Astrocyte of the spinal cord (primary cell): ENCODE results near the gene CTAGE9.

Experiments
- DNase-seq: peaks from one replicate; pipeline ENCODE4 v3.0.0; 2011; ENCODE audit warnings: low read depth, low spot score
- H3K4me3 ChIP-seq: 2 replicates; pipeline ENCODE4 v1.5.1; 2011; ENCODE audit warnings: low read depth, mild to moderate bottlenecking, low read length, moderate library complexity
- CTCF ChIP-seq: IDR thresholded peaks from 2 replicates; pipeline ENCODE4 v1.5.1; 2012; ENCODE audit warnings: low read depth, mild to moderate bottlenecking, low read length, inconsistent platforms
- in situ Hi-C: cut with HindIII; loops from 2 replicates; pipeline ENCODE4 v1.10.0; 2017; ENCODE audit warnings: low sequenced_read_pairs

The CTAGE9 gene

GRCh38 chr6:131680868-131681267, 29.9 kb downstream of the CTAGE9 start:
- TF ChIP-seq CTCF: no peak
- no peak for DNase-seq
- in situ Hi-C loops: no loop called here
- no peak overlapping the region for H3K4me3 ChIP-seq

GRCh38 chr6:131678442-131678841, 32.4 kb downstream of the CTAGE9 start:
- no peak for DNase-seq
- H3K4me3 ChIP-seq: no peak overlapping the region
- no peak for TF ChIP-seq CTCF
- in situ Hi-C loops: no loop called here

- no peak for TF ChIP-seq CTCF
- no peak overlapping the region for H3K4me3 ChIP-seq
- DNase-seq: no peak
- in situ Hi-C loops: no loop called here
Observed at GRCh38 chr6:131673184-131673583, 37.6 kb downstream of the CTAGE9 start.

- no peak for DNase-seq
- in situ Hi-C loops: no loop called here
- H3K4me3 ChIP-seq: no peak overlapping the region
- no peak for TF ChIP-seq CTCF
Observed at GRCh38 chr6:131669891-131670290, 40.9 kb downstream of the CTAGE9 start.

- no peak overlapping the region for H3K4me3 ChIP-seq
- no peak for TF ChIP-seq CTCF
- DNase-seq: no peak
- in situ Hi-C loops: no loop called here
Observed at GRCh38 chr6:131663578-131664165, 47.1 kb downstream of the CTAGE9 start.

GRCh38 chr6:131660195-131660594, 50.6 kb downstream of the CTAGE9 start:
- in situ Hi-C loops: no loop called here
- TF ChIP-seq CTCF: no peak

More at GRCh38 chr6:131660195-131660594, 50.6 kb downstream of the CTAGE9 start:
- H3K4me3 ChIP-seq: no peak overlapping the region
- DNase-seq: peak; percentile 6
